Astrocyte (in vitro differentiated cells and primary cell): ENCODE measurements around the gene MFNG.

Experiments
- EZH2 ChIP-seq: IDR thresholded peaks from 2 replicates; pipeline ENCODE4 v1.6.1; 2012; ENCODE audit warnings: mild to moderate bottlenecking, low read length, inconsistent platforms; ENCODE audit not compliant: insufficient read depth
- TF ChIP-seq, protein P1 (sequence below): IDR thresholded peaks from 2 replicates; pipeline ENCODE4 v1.5.1; 2011; ENCODE audit warnings: low read depth, mild to moderate bottlenecking, inconsistent platforms, low read length, moderate library complexity; ENCODE audit not compliant: insufficient read depth

DNA sequence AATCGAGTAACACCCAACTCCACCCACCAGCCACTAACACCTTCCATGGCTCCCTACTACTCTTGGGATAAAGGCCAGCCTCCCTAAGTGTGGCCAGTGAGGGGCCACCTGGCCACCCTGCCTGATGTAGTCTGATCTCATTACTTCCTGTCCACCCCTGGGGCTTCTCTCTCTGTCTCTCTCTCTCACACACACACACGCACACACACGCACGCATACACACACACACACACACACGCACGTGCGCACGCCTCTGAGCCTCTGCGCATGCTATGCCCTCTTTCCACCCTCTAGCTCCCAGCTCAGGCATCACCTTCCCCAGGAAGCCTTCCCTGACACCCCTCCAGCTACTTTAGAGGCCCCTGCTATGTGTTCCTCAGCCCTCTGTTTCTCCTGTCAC lies 3.9 kb downstream of the MFNG start:
- TF ChIP-seq, protein P1, sequence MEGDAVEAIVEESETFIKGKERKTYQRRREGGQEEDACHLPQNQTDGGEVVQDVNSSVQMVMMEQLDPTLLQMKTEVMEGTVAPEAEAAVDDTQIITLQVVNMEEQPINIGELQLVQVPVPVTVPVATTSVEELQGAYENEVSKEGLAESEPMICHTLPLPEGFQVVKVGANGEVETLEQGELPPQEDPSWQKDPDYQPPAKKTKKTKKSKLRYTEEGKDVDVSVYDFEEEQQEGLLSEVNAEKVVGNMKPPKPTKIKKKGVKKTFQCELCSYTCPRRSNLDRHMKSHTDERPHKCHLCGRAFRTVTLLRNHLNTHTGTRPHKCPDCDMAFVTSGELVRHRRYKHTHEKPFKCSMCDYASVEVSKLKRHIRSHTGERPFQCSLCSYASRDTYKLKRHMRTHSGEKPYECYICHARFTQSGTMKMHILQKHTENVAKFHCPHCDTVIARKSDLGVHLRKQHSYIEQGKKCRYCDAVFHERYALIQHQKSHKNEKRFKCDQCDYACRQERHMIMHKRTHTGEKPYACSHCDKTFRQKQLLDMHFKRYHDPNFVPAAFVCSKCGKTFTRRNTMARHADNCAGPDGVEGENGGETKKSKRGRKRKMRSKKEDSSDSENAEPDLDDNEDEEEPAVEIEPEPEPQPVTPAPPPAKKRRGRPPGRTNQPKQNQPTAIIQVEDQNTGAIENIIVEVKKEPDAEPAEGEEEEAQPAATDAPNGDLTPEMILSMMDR: no peak
- no peak for TF ChIP-seq EZH2
